ENCODE data around the gene MGLL. TPM values are rescaled to one million over a fixed set of nuclear protein-coding genes. Genes with fewer than 3 reads are reported as not detected.

The MGLL gene
- total and polyA plus RNA-seq, 9 donors: 4.5 to 22.4 (median 13.3) TPM

DNA sequence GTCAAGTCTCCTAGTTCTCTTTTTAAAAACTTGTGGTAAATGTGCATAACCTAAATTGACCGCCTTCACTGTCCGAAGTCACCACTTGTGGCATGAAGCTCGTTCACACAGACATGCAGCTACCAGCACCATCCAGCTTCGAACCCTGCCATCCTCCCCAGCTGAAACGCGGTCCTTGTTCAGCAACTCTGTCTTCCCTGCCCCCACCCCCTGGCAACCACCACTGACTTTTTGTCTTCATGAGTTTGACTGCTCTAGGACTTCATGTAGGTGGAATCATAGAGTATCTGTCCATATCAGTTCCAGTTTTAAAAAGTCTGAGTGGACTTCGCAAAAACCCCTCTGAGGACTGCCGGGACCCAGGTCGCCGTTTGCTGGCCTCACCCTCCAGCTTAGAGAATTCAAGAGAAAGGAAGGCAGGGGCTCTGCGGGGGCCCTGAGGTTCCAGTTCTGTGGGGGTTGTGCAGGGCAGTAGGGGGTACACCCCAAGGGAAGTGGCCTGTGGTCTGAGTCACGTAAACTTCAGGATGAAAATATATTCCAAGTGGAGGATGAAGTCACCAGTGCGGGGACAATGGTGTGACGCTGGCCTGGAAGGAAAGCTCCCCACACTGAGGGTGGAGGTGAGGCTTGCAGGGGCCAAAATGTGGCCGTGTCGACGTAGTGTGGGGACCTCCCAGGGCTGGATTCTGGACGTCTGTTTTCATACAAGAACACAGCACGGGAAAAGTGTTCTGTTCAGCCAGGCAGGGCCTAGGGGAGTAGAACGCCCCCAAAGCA lies 82.0 kb downstream of the MGLL start:
- no peak overlapping the region for H3K27ac ChIP-seq
- no peaks in the 10 kb centered on the region for H3K9me3 ChIP-seq
- no peaks in the 10 kb centered on the region for H3K36me3 ChIP-seq
- H3K4me3 ChIP-seq: no peak overlapping the region
- TF ChIP-seq POLR2A (IDR thresholded peaks at IDR 0.05) (no peak), EP300 (IDR thresholded peaks at IDR 0.05) (no peak)
- TF ChIP-seq, protein P1, sequence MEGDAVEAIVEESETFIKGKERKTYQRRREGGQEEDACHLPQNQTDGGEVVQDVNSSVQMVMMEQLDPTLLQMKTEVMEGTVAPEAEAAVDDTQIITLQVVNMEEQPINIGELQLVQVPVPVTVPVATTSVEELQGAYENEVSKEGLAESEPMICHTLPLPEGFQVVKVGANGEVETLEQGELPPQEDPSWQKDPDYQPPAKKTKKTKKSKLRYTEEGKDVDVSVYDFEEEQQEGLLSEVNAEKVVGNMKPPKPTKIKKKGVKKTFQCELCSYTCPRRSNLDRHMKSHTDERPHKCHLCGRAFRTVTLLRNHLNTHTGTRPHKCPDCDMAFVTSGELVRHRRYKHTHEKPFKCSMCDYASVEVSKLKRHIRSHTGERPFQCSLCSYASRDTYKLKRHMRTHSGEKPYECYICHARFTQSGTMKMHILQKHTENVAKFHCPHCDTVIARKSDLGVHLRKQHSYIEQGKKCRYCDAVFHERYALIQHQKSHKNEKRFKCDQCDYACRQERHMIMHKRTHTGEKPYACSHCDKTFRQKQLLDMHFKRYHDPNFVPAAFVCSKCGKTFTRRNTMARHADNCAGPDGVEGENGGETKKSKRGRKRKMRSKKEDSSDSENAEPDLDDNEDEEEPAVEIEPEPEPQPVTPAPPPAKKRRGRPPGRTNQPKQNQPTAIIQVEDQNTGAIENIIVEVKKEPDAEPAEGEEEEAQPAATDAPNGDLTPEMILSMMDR (IDR thresholded peaks at IDR 0.05): no peak
- H3K27me3 ChIP-seq: no peaks in the 10 kb centered on the region
- WGBS, 3 donors: 91 to 94% (median 93%) methylated on average over 20 of the region's 20 CpGs
- DNase-seq: no peak
- no peaks in the 10 kb centered on the region for H3K4me1 ChIP-seq (ENCODE audit: insufficient read depth)
- intact Hi-C loops (cut with DNase I): no loop called here

DNA sequence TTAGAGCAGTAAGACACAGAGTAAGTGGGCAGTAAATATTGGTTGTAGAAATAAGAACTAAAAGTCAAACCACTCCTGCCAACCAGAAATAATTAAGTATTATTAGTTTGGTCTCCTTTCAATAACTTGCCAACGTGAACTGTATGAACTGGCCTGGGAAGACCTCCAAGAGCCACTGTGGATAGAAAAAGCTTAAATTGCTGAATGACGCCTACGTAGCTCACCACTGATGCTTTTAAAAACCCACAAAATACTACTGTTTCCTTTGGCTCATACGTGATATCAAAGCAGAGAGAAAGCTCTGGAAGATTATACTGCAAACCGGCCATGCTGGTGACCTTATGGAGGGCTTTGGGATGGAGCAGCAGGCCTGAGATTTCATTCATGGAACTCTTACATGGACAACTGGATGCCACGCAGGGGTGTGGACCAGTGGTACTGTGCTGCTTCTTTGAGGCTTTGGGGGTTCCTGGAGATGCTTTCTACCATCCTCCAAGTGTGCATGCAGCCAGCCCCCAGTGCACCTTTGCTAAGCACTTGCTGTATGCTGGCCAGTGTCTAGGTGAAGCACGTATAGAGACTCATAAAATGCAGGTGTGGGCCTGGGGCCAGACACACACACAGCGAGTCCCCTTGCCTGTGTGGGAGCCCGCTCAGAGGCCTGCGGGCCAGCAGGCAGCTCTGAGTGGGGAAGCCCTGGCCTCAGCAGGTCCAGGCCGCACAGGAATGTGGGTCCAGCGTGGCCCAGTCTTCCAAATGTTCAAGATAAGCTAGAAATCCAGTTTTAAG lies 82.8 kb downstream of the MGLL start:
- Histone ChIP-seq H3K36me3 (no peaks in the 10 kb centered on the region), H3K4me1 (ENCODE audit: insufficient read depth) (peaks cover 3% of the 10 kb centered on the region), H3K27ac (no peak overlapping the region), H3K27me3 (no peaks in the 10 kb centered on the region), H3K4me3 (no peak overlapping the region), H3K9me3 (no peaks in the 10 kb centered on the region)
- intact Hi-C loops (cut with DNase I): no loop called here
- TF ChIP-seq EP300 (IDR thresholded peaks at IDR 0.05) (no peak), POLR2A (IDR thresholded peaks at IDR 0.05) (no peak)
- TF ChIP-seq, protein P1 (IDR thresholded peaks at IDR 0.05): no peak
- 82 to 84% (median 83%) methylated on average over 12 of the region's 12 CpGs for WGBS, 3 donors
- no peak for DNase-seq

DNA sequence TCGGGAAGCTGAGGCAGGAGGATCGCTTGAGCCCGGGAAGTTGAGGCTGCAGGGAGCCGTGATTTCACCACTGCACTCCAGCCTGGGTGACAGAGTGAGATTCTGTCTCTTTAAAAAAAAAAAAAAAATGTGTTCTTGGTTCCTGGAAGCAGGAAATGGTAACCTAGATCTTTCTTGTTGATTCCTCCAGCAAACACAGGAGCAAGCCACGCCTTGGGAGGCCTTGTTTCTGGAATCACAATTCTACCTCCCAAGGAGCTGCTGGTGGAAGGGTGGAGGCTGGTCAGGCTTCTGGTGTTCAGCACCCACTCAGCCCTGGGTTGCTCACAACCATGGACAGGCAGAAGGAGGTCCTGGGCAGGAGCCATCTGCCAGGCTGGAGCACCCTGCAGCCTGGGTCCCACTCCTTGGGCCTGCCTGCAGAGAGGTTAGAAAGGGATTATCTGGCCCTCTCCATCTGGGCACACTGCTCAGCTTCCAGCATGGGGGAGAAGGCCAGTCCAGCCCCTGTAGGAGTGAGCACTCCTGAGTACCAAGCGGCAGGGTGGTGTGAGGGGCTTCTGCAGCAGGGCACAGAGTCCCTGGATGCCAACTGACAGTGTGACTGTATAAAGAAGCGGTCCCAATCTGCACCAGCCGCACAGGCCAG lies 84.0 kb downstream of the MGLL start:
- DNase-seq: no peak
- TF ChIP-seq POLR2A (IDR thresholded peaks at IDR 0.05) (no peak), EP300 (IDR thresholded peaks at IDR 0.05) (no peak)
- TF ChIP-seq, protein P1 (IDR thresholded peaks at IDR 0.05): no peak
- Histone ChIP-seq H3K36me3 (no peaks in the 10 kb centered on the region), H3K9me3 (no peaks in the 10 kb centered on the region), H3K4me3 (no peak overlapping the region), H3K27ac (no peak overlapping the region), H3K4me1 (ENCODE audit: insufficient read depth) (peaks cover 3% of the 10 kb centered on the region), H3K27me3 (no peaks in the 10 kb centered on the region)
- WGBS, 3 donors: 92 to 96% (median 95%) methylated on average over 8 of the region's 8 CpGs
- intact Hi-C loops (cut with DNase I): no loop called here

DNA sequence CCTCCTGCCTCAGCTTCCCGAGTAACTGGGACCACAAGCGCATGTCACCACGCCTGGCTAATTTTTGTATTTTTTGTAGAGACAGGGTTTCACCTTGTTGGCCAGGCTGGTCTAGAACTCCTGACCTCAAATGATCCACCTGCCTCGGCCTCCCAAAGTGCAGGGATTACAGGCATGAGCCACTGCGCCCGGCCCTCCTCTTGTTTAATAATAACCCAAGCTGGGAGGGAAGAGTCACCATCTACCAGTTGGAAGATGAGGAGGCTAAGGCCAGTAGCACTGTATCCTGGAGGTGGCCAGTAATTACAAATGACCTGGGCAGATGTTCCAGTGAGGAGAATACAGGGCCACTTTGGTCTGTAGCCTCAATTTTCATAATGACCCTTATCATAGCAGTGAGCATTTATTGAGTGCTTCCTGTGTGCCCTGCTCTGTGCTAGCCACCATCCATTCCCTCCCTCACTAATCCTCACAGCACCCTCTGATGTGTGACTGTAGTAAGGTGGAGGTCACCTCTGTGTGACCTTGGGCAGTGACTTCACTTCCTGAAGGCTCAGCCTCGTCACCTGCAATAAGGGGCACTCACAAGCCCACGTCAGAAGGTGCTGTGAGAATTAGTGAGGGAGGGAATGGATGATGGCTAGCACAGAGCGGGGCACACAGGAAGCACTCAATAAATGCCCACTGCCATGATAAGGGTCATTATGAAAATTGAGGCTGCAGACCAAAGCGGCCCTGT lies 85.3 kb downstream of the MGLL start:
- no peak for TF ChIP-seq POLR2A (IDR thresholded peaks at IDR 0.05)
- no peak for TF ChIP-seq EP300 (IDR thresholded peaks at IDR 0.05)
- TF ChIP-seq, protein P1 (IDR thresholded peaks at IDR 0.05): no peak
- Histone ChIP-seq H3K27me3 (no peaks in the 10 kb centered on the region), H3K36me3 (no peaks in the 10 kb centered on the region), H3K4me3 (no peak overlapping the region), H3K9me3 (no peaks in the 10 kb centered on the region), H3K27ac (no peak overlapping the region), H3K4me1 (ENCODE audit: insufficient read depth) (peaks cover 6% of the 10 kb centered on the region)
- intact Hi-C loops (cut with DNase I): no loop called here
- DNase-seq: no peak
- WGBS, 3 donors: 91 to 95% (median 94%) methylated on average over 10 of the region's 10 CpGs

Measured in ovary (tissue), 9 donors.